MG63 (cell line): Measurements from ENCODE around the gene CRISP2. TPM values are rescaled to one million over a fixed set of nuclear protein-coding genes. Genes with fewer than 3 reads are reported as not detected.
"Not testable (repeated sequence)": the region's sequence is repeated elsewhere in the genome, so short reads cannot be mapped to it uniquely, and the experiment has no call there.

ENCODE experiments used
- DNase-seq: peaks from one replicate; pipeline ENCODE4 v3.0.0-alpha.2; 2020
- H3K27me3 ChIP-seq: fragments of 250-450 bp; sonication (Bioruptor Pico); 2 replicates; pipeline ENCODE4 v1.5.1; 2020; ENCODE audit warnings: mild to moderate bottlenecking, moderate library complexity
- H3K36me3 ChIP-seq: fragments of 250-450 bp; sonication (Bioruptor Pico); 2 replicates; pipeline ENCODE4 v1.5.1; 2020; ENCODE audit warnings: mild to moderate bottlenecking, moderate library complexity
- H3K4me3 ChIP-seq: fragments of 250-450 bp; sonication (Bioruptor Pico); 2 replicates; pipeline ENCODE4 v1.5.1; 2020; ENCODE audit warnings: mild to moderate bottlenecking, moderate library complexity
- H3K9me3 ChIP-seq: fragments of 250-450 bp; sonication (Bioruptor Pico); 2 replicates; pipeline ENCODE4 v1.5.1; 2020; ENCODE audit warnings: mild to moderate bottlenecking, moderate library complexity
- total RNA-seq: library from RNA; depleted of rRNA; stranded (reverse); fragments of >200 nt; shearing (Covaris generic); gene quantifications from 2 replicates; pipeline ENCODE4 v1.2.3, GENCODE V29; 2014; ENCODE audit warnings: low replicate concordance

The CRISP2 gene
- total RNA-seq, 1 experiment from 2014 or later: not detected

DNA sequence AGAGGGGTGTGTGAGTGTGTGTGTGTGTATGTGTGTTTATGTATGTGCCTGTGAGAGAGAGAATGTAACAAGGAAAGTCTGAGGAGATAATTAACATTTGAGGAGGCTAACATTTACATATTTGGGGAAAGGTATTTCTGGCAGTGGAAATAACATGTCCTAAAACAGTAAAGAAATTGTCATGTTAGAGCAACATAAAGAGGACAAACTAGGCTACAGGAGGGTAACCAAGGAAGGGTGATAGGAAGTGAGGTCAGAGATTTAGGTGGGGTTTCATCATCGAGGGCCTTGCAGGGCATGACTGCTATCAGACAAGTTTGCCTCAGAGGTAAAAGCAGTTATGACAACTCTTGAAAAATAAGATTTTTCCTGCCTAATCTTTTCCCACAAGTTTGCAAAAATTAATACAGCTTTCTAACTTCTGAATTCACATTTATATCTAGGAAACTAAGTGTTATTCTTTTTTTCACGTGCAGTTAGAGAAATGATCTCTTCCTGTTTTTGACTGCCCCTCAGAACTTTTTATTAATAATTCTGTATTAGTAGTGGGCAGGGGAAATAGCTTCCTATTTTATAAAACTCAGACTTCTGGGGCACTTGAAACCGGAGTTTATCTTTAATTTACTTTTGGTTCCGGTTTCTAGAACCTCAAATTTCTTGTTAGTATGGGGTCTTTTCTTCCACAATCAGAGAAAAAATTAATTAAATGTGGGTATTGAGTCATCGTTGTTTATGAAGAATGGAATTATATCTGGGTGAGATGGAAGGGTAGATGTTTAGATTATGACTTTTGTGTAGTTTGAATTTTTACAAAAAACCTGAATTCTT lies 46.2 kb downstream of the CRISP2 start:
- no peaks in the 10 kb centered on the region for H3K27me3 ChIP-seq
- no peak overlapping the region for H3K4me3 ChIP-seq
- H3K9me3 ChIP-seq: 0 out of 2 replicates have a peak, but pooled peaks cover 2% of the 10 kb centered on the region
- no peaks in the 10 kb centered on the region for H3K36me3 ChIP-seq
- no peak for DNase-seq

DNA sequence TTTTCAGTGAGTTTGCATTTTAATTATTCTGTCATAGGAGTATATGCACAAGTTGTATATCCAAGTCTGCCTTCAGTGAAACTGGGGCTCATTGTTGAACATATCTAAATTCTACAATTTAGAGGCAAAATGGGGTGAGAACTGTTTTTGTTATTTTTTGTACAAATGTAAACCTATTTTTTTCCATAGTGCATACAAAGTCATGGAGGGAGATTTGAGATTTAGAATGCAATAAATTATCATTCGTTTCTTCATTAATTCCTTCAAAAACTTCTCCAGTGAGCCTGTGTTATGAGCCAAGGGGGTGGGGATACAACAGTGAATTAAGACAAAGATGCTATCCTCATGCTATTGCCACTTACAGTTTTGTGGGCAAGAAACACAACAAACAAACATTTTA lies 46.9 kb downstream of the CRISP2 start:
- 0 out of 2 replicates have a peak, but pooled peaks cover 2% of the 10 kb centered on the region for H3K9me3 ChIP-seq
- H3K27me3 ChIP-seq: no peaks in the 10 kb centered on the region
- DNase-seq: no peak
- H3K36me3 ChIP-seq: no peaks in the 10 kb centered on the region
- H3K4me3 ChIP-seq: no peak overlapping the region

DNA sequence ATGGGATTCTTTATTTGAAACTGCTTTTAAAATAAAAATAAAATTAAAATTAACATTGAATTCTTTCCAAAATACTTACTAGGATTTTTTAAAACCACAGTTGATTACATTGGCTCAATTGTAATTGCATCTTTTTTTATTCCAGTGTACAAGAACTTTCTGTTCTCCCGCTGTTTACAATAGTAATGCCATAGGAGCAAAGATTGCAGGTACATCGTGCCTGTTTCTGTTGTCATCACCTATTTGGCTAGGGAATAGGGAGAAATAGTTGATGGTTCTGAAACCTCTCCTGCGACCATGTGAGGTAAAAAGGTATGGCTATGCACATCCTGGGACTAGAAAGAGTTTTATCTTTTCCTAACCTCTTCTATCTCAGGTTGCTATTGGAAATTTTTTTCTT lies 48.5 kb downstream of the CRISP2 start:
- no peak for DNase-seq
- Histone ChIP-seq H3K27me3 (no peaks in the 10 kb centered on the region), H3K9me3 (0 out of 2 replicates have a peak, but pooled peaks cover 2% of the 10 kb centered on the region), H3K4me3 (no peak overlapping the region), H3K36me3 (no peaks in the 10 kb centered on the region)

DNA sequence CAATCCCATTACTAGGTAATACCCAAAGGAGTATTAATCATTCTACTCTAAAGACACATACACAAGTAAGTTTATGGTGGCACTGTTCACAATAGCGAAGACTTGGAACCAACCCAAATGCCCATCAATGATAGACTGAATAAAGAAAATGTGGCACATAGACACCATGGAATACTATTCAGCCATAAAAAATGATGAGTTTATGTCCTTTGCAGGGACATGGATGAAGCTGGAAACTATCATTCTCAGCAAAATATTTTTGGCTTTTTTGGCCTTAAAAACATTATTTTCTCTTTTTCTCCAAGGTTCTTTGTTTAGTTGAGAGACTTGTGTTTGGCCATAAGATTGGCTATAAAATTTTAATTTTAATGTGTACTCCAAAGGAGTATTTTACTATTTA lies 49.3 kb downstream of the CRISP2 start:
- DNase-seq, H3K4me3 ChIP-seq, H3K36me3 ChIP-seq, H3K27me3 ChIP-seq, H3K9me3 ChIP-seq: not testable (repeated sequence)

DNA sequence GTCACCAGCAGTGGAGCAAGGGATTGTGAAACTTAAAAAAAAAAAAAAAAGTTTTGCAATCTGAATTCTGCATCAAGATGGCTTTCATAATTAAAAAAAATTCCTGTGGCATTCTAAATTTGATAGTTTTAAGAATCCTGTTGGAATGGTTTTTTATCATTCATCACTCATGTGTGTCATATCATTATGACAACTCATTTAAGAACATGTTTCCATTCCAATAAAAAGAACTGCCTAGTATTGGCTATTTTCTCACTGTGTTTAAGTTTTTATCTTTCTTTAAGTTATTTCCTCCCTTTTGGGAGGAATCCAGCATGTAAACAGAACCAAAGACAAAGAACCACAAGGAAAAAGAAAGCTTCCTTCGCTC lies 50.5 kb downstream of the CRISP2 start:
- 0 out of 2 replicates have a peak, but pooled peaks cover 2% of the 10 kb centered on the region for H3K9me3 ChIP-seq
- no peaks in the 10 kb centered on the region for H3K36me3 ChIP-seq
- DNase-seq: no peak
- H3K4me3 ChIP-seq: no peak overlapping the region
- H3K27me3 ChIP-seq: no peaks in the 10 kb centered on the region

DNA sequence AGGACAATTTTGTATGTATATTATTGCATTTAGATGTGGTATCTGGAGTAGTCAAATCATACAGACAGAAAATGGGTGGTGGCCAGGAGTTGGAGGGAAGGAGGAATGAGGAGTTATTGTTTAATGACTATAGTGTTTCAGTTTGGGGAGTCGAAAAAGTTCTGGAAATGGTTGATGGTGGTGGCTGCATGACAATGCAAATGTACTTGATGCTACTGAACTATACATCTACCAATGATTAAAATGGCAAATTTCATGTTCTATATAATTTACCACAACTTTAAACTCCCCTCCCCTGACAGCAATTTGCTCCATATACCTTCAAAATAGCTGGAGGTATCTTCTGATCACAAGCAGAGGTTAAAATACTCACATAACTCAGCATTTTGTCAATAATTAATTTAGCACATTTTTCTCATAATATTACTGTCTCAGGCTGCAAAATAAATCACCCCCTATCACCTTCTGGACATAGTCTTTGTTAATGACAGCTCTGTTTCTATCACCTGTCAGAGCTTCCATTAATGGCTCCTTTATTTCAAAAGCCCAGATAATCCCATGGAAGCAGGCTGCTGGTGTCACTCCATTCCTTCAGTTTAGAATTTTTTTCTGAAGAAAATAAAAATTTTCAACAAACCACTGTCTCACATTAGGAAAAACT lies 51.0 kb downstream of the CRISP2 start:
- Histone ChIP-seq H3K27me3 (no peaks in the 10 kb centered on the region), H3K4me3 (no peak overlapping the region), H3K9me3 (0 out of 2 replicates have a peak, but pooled peaks cover 2% of the 10 kb centered on the region), H3K36me3 (no peaks in the 10 kb centered on the region)
- no peak for DNase-seq

DNA sequence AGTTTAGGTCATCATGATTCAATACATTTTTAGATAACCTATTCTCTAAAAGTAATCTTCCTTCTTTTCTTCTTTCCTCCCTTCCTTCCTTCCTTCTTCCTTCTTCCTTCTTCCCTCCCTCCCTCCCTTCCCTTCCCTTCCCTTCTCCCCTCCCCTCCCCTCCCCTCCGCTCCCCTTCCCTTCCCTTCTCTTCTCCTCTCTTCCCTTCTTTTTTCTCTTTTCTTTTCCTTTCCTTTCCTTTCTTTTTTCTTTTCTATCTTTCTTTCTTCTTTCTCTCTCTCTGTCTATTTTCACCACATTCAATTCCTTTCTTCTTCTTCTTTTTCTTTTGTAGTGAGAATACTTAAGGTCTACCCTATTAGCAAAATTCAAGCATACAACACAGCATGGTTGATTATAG lies 59.4 kb downstream of the CRISP2 start:
- H3K36me3 ChIP-seq: no peaks in the 10 kb centered on the region
- peaks cover 2% of the 10 kb centered on the region; the same call in 1 of the 2 replicates for H3K27me3 ChIP-seq
- H3K9me3 ChIP-seq: no peaks in the 10 kb centered on the region
- DNase-seq: no peak
- no peak overlapping the region for H3K4me3 ChIP-seq

DNA sequence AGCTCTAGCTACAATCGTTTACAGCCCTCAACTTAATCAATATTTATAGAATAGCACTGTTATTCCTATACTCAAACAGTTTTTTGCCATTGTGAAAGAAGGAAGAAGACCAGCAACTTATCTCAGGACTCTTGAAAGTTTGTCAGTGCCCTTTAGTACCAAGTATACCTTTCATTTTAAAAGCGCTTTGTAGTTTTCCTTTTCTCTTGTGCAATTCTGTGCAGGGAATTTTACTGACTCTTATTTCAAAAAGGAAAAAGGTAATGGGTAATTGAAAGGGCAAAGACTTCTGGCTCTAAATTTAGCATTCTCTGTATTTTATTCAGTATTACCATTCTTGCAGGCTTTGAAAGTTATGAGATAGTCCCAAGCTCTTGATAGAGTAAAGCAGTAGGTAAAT lies 59.9 kb downstream of the CRISP2 start:
- DNase-seq: no peak
- no peaks in the 10 kb centered on the region for H3K9me3 ChIP-seq
- no peak overlapping the region for H3K4me3 ChIP-seq
- H3K27me3 ChIP-seq: peaks cover 2% of the 10 kb centered on the region; the same call in 1 of the 2 replicates
- H3K36me3 ChIP-seq: no peaks in the 10 kb centered on the region

DNA sequence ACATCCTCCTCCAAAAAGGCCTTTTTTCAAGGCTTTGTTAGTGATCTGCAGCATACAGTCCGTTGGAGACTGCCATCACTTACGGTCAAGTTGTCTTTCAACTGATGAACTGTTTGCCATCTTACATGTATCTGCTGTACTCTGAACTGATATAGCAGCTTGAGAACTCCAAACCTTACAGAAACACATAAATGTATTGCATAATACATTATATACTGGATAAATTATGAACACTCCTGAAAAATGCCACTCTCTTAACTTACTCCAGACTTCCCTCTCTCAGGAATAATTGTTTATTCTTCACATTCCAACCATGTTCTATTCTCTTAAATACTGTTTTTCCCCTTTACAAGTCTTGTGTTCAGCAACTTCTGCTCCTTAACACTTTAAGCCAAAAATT lies 62.1 kb downstream of the CRISP2 start:
- no peak for DNase-seq
- Histone ChIP-seq H3K9me3 (no peaks in the 10 kb centered on the region), H3K4me3 (no peak overlapping the region), H3K36me3 (no peaks in the 10 kb centered on the region), H3K27me3 (peaks cover 2% of the 10 kb centered on the region; the same call in 1 of the 2 replicates)

DNA sequence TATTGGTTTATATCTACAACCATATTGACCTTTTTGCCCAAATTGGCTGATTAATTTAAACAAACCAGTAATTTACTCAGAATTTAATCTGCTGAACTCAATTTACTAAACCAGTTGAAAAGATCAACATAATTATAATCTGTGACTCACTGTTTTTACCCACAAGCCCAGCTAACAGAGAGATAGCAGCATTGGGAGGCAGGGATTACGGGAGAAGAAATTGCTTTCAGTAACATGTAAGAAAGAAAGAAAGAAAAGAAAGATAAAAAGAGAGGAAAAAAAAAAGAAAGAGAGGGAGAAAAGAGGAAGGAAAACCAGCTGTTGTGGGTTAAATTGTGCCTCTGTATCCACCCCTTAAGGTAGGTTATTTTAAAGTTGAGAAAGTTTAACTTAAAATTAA lies 63.4 kb downstream of the CRISP2 start:
- no peak overlapping the region for H3K4me3 ChIP-seq
- no peaks in the 10 kb centered on the region for H3K9me3 ChIP-seq
- no peak for DNase-seq
- H3K36me3 ChIP-seq: no peaks in the 10 kb centered on the region
- peaks cover 2% of the 10 kb centered on the region; the same call in 1 of the 2 replicates for H3K27me3 ChIP-seq

DNA sequence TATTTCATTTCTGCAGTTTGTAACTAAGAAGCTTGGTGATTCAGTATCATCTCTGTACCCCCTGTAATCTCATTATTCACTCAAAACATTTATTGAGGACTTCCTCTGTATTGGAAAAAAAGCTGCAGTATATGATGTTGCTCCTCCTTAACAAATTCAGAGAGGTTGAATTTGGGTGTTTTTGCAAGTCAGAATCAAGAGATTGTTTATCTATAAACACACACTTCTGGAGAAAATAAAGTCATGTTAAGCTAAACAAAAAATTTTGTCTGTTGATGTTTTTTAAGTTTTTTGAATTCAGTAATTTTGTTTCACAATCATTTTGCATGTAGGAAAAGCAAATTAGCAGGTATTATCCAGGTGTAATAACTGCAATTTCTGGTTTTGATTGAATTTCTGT lies 65.3 kb downstream of the CRISP2 start:
- DNase-seq: no peak
- Histone ChIP-seq H3K9me3 (no peaks in the 10 kb centered on the region), H3K27me3 (no peaks in the 10 kb centered on the region)

DNA sequence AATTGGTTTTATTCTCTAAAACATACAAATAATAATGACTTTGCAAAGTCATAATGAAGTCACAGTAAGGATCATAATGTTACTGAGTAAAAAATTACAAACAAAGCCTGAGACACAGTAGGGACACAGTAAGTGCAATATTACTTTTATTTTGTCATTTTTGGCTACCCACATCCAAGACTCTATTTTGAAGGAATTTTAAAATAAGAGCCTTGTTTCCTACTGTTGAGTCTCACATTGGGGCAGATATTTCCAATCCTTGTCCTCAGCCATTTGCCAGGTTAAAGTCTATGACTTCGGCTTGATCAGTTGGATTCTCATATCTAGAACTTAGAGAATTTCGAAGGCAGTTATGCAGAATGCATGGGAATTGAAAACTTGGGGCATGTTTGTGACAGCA lies 65.9 kb downstream of the CRISP2 start:
- Histone ChIP-seq H3K9me3 (no peaks in the 10 kb centered on the region), H3K27me3 (no peaks in the 10 kb centered on the region), H3K4me3 (no peak overlapping the region), H3K36me3 (no peaks in the 10 kb centered on the region)
- DNase-seq: no peak

More for the DNA sequence above, 65.3 kb downstream of the CRISP2 start:
- Histone ChIP-seq H3K36me3 (no peaks in the 10 kb centered on the region), H3K4me3 (no peak overlapping the region)

DNA sequence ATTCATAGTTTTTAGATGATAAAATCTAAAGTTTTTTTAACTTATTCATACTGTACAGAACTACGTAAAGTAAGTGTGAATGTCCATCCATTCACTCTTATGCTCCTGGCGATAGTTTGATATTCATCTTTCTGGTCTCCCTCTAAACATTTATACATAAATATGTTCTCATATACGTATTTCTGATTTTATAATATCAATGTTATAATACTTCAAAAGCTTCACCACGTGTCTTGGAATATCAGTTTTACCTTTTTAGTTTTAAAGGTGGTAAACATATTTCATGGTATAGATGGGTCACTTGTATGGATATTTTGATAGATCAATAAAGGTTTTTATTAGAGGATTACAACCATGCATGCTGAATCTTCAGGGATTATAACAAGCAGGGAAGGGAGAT lies 66.4 kb downstream of the CRISP2 start:
- H3K27me3 ChIP-seq: no peaks in the 10 kb centered on the region
- H3K9me3 ChIP-seq: no peaks in the 10 kb centered on the region
- H3K4me3 ChIP-seq: no peak overlapping the region
- no peak for DNase-seq
- H3K36me3 ChIP-seq: no peaks in the 10 kb centered on the region

DNA sequence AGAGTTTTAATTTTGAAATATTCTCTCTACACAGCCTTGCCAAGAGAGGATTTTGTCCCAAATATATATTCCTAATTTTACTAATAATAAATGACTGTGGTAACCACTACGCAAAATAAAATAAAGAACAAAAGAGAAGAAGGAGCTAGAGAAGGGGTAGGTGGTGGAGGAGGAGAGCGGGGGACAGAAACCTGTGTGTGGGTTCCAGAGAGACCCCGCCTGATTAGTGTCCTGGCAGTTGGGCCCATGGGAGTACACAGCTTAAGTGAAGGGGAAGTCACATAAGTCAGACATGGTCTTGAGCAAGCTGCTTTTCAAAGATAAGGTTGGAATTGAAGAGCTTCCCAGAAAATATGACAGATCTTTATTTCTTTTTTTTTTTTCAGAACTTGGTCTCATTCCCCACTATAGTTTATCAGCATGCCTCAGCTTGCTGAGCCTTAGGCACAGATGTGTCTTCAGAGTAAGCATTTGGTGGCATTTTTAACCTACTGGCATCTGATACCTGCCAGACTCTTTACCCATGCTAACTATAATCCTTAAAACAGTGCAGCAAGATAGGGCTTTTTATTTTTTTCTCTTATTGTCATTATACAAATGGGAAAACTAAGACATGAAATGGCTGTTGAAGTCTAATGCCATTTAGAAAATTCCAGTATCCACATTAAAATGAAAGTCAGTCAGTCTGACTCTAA lies 67.1 kb downstream of the CRISP2 start:
- no peak overlapping the region for H3K4me3 ChIP-seq
- no peaks in the 10 kb centered on the region for H3K27me3 ChIP-seq
- H3K9me3 ChIP-seq: no peaks in the 10 kb centered on the region
- no peak for DNase-seq
- no peaks in the 10 kb centered on the region for H3K36me3 ChIP-seq

DNA sequence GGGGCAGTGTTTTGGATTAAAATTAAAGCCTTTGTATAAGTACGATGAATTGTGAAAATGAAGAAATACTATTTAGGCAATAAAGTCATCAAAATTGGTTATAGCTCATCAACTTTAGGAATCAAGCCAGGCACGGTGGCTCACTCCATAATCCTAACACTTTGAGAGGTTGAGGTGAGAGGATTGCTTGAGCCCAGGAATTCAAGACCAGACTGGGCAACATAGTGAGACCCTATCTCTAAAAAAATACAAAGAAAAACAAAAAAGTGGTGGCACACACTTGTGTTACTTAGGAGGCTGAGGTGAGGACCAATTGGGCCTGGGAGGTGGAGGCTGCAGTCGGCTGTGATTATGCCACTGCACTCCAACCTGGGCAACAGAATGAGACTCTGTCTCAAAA lies 68.2 kb downstream of the CRISP2 start:
- Histone ChIP-seq H3K27me3 (no peaks in the 10 kb centered on the region), H3K36me3 (no peaks in the 10 kb centered on the region), H3K9me3 (no peaks in the 10 kb centered on the region), H3K4me3 (no peak overlapping the region)
- no peak for DNase-seq
